HG03135 (cell line): ENCODE data around the gene MRPL34.
"Not testable (repeated sequence)": the region's sequence is repeated elsewhere in the genome, so short reads cannot be mapped to it uniquely, and the experiment has no call there.

Experiments used
- ATAC-seq: cut with Tn5 transposase; IDR thresholded peaks from one replicate; pipeline ENCODE4 v1.9.1; 2021; ENCODE audit warnings: mild to moderate bottlenecking, moderate library complexity; ENCODE audit not compliant: unreplicated experiment

Gene MRPL34

GRCh38 chr19:17285415-17286135, 20.1 kb upstream of the MRPL34 start:
- no peak for ATAC-seq

DNA sequence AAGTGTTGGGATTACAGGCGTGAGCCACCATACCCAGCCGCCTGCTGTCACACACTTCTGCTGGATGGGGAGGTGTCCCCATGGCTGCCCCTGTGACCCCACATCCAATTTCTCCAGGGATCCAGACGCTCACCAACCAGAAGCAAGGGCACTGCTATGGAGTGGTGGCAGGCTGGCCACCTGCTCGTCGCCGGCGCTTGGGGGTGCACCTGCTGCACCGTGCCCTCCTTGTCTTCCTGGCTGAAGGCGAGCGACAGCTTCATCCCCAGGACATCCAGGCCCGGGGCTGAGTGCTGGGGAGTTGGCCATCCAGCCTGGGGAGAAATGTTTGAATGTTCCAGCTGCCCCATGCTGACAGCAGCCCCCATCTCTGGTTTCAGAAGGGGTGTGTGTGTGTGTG, 19.4 kb upstream of the MRPL34 start:
- ATAC-seq: no peak

DNA sequence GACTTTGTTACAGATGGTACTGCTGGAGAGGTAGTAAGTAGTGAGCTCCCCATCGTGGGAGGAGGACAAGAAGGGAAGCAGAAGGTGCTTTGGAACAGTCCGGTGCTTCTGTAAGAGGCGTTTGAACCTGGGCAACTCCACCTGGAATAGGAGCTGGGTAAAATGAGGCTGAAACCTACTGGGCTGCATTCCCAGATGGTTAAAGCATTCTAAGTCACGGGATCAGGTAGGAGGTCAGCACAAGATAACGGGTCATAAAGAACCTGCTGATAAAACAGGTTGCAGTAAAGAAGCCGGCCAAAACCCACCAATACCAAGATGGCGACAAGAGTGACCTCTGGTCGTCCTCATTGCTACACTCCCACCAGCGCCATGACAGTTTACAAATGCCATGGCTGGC, 18.9 kb upstream of the MRPL34 start:
- ATAC-seq: no peak

GRCh38 chr19:17289489-17289888, 16.2 kb upstream of the MRPL34 start:
- no peak for ATAC-seq

GRCh38 chr19:17292301-17293074, 13.2 kb upstream of the MRPL34 start:
- ATAC-seq: peak; percentile 77

- no peak for ATAC-seq
Measured at GRCh38 chr19:17293605-17294004, 12.1 kb upstream of the MRPL34 start.

GRCh38 chr19:17294051-17294891, 11.4 kb upstream of the MRPL34 start:
- ATAC-seq: no peak

DNA sequence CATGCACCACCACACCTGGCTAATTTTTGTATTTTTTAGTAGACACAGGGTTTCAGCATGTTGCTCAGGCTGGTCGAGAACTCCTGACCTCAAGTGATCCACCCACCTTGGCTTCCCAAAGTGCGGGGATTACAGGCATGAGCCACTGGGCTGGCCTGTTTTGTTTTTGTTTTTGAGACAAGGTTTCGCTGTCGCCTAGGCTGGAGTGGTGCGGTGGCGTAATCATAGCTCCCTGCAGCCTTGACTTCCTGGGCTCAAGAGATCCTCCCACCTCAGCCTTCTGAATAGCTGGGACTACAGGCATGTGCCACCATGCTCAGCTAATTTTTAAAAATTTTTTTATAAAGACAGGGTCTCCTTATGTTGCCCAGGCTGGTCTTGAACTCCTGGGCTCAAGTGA, 10.1 kb upstream of the MRPL34 start:
- ATAC-seq: not testable (repeated sequence)

- no peak for ATAC-seq
Measured at GRCh38 chr19:17296273-17296672, 9.4 kb upstream of the MRPL34 start.

GRCh38 chr19:17296976-17297375, 8.7 kb upstream of the MRPL34 start:
- ATAC-seq: no peak

- ATAC-seq: no peak
Measured at GRCh38 chr19:17300992-17301619, 4.6 kb upstream of the MRPL34 start.

DNA sequence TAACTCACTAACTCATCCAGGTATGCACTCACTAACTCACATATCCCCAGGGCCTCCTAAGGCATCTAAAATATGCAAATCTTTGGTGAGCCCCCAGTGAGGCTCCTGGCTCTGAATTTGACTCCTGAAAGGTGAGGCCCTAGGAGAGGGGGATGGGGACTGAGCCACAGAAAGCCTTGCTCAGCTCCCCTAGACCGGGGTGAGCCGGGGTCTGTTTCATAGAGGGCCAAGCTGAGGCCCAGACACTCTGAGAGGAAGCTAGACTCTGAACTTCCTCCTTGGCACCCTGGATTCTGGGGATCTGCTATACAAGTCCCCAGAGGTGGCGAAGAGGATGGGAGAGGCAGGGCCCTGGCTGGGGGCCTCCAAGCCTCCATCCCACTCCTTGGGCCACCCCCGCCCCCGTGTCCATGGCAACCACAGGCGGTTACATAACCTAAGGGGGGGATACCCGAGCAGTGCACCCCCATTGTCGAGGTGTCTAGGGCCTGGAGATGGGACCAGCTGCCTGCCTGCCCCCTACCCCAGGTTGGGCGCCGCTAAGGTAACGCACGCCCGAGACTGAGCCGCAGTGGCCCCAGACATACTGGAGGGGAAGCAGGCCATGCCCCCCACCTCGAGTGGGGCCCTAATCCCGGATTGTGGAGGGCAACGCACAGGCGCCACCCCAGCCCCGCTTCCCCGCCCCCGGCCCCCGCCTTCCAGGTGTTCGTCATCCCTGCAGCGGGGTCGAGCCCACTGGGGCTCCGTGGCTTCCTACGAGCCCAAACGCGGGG, 3.1 kb upstream of the MRPL34 start:
- ATAC-seq: no peak

- ATAC-seq: peak; percentile 51
Measured at GRCh38 chr19:17303167-17303939, 2.3 kb upstream of the MRPL34 start, which contains the start of gene ABHD8. TSS of gene ABHD8 (minus strand) at chr19:17303425. CDS start at chr19:17301616, 1,809 bp downstream.

DNA sequence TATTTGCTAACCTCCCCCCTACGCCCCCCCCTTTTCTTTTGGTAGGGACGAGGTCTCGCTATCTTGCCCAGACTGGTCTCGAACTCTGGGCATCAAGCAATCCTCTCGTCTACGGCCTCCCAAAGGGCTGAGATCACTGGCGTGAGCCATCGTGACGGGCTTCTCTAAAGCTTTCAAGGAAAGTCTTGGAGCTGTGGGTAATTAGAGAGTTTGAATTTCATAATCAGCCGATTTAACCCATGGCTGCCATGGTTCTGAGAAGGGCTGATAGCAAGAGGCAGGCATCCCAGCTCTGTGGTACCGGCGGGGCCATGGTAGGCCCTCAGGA, 1.8 kb upstream of the MRPL34 start:
- no peak for ATAC-seq

GRCh38 chr19:17304386-17305215, 1.1 kb upstream of the MRPL34 start:
- ATAC-seq: no peak

DNA sequence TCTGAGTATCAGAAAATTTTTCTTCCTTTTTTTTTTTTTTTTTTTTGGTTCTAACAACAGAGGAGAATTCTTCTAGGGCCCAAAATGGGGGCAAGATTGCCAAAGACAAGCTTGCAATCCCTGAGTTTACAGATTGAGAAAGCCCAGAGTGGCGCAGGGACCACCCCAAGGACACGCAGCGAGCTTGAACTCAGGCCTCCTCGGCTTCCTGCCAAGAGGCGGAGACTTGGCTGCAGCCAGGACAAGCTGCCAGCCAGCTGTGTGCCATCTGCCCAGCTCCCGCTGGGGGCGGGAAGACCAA, 506 bp upstream of the MRPL34 start:
- ATAC-seq: no peak

DNA sequence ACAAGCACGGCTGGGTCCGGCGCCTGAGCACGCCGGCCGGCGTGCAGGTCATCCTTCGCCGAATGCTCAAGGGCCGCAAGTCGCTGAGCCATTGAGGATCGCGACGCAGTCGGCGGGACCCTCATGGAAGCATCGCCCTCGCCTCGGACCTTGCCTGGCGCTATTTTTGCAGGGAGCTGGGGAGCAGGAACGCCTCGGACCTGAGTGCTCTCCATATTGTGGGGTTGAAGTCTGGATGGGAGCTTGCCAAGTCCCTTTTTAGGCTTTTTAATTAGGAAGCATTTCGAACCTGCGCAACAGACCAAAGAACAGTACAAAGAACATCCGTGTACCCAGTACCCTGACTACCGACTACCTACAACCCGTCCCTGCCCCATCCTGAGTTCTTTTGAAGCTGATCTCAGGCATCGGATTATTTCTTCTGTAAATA, 628 bp downstream of the MRPL34 start:
- ATAC-seq: no peak

DNA sequence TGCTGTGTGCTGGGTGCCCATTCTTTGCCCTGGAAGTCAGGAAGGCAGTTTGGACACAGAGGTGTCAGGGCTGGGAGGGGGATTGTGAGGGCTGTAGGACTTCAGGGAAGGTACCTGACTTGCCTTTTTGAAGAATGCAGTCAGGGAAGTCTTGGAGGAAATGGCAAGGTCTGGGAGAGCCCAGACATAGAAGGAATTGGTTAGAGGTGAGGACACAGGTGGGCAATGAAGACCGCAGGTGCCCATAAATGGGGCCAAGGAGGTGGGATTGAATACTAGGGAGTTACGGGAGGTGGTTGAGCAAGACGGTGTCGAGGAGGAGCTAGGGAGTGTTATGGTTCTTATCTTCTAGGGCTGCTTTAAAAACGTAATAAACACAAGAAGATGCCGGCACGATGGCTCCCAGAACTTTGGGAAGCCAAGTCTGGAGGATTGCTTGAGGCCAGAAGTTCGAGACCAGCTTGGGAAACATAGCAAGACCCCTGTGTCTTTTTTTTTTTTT, 2.3 kb downstream of the MRPL34 start:
- ATAC-seq: no peak
